Activated CD4-positive, CD25-positive, alpha-beta regulatory T cell treated with anti-CD3 and anti-CD28 coated beads, Interleukin-2, amount 50 U/mL, for 72 hours (primary cell): Measurements from ENCODE around the gene ZNF429.
"Not testable (repeated sequence)": the region's sequence is repeated elsewhere in the genome, so short reads cannot be mapped to it uniquely, and the experiment has no call there.

ENCODE experiments used
- DNase-seq: peaks from one replicate; pipeline ENCODE4 v3.0.0; 2021

ZNF429 gene

GRCh38 chr19:21519488-21519887, 14.1 kb downstream of the ZNF429 start:
- DNase-seq, result no peak

GRCh38 chr19:21532904-21533303, 27.5 kb downstream of the ZNF429 start:
- DNase-seq, result no peak

GRCh38 chr19:21536741-21537290, 31.4 kb downstream of the ZNF429 start:
- DNase-seq, result not testable (repeated sequence)

- no peak for DNase-seq
These were observed 54.0 kb downstream of the ZNF429 start for GRCh38 chr19:21559444-21559843.

- no peak for DNase-seq
These were observed 59.0 kb downstream of the ZNF429 start for GRCh38 chr19:21564406-21564805.

GRCh38 chr19:21566073-21566472, 60.7 kb downstream of the ZNF429 start:
- no peak for DNase-seq

GRCh38 chr19:21567806-21568205, 62.4 kb downstream of the ZNF429 start:
- not testable (repeated sequence) for DNase-seq

- peak; percentile 71 for DNase-seq
These were observed 63.6 kb downstream of the ZNF429 start for GRCh38 chr19:21568816-21569493.

GRCh38 chr19:21569494-21569865, 64.1 kb downstream of the ZNF429 start:
- peak; percentile 44 for DNase-seq

- DNase-seq, result no peak
These were observed 65.9 kb downstream of the ZNF429 start for GRCh38 chr19:21571316-21571715.

- no peak for DNase-seq
These were observed 69.2 kb downstream of the ZNF429 start for GRCh38 chr19:21574607-21575006.

- no peak for DNase-seq
These were observed 71.1 kb downstream of the ZNF429 start for GRCh38 chr19:21576481-21576880.

GRCh38 chr19:21580101-21580500, 74.7 kb downstream of the ZNF429 start:
- DNase-seq, result no peak

- no peak for DNase-seq
These were observed 75.4 kb downstream of the ZNF429 start for GRCh38 chr19:21580818-21581217.

GRCh38 chr19:21581646-21582240, 76.3 kb downstream of the ZNF429 start:
- no peak for DNase-seq

- no peak for DNase-seq
These were observed 79.1 kb downstream of the ZNF429 start for GRCh38 chr19:21584537-21584936.

- DNase-seq, result no peak
These were observed 80.0 kb downstream of the ZNF429 start for GRCh38 chr19:21585281-21585890.

GRCh38 chr19:21586311-21587116, 81.1 kb downstream of the ZNF429 start:
- DNase-seq, result peak; percentile 31

GRCh38 chr19:21587117-21587461, 81.7 kb downstream of the ZNF429 start:
- DNase-seq, result no peak

- DNase-seq, result no peak
These were observed 82.1 kb downstream of the ZNF429 start for GRCh38 chr19:21587549-21587948.

- DNase-seq, result no peak
These were observed 82.7 kb downstream of the ZNF429 start for GRCh38 chr19:21588065-21588601.

- no peak for DNase-seq
These were observed 85.5 kb downstream of the ZNF429 start for GRCh38 chr19:21590867-21591266.

GRCh38 chr19:21593008-21593481, 87.6 kb downstream of the ZNF429 start:
- no peak for DNase-seq
